Stimulated activated CD4-positive, alpha-beta T cell treated with anti-CD3 and anti-CD28 coated beads, Interleukin-1b, Interleukin-23, amount 100 ng/mL, for 24 hours (primary cell): ENCODE results near the gene NSD2.
"Not testable (repeated sequence)": the region's sequence is repeated elsewhere in the genome, so short reads cannot be mapped to it uniquely, and the experiment has no call there.

Source experiments
- DNase-seq, 4 experiments: peaks; one replicate each; pipeline ENCODE4 v3.0.0-alpha.2; 2020; ENCODE audit warnings: low read depth in 4 of 4, low spot score in 1 of 4

NSD2 gene

GRCh38 chr4:1983053-1983845, 112.1 kb downstream of the NSD2 start:
- no peak for DNase-seq

DNA sequence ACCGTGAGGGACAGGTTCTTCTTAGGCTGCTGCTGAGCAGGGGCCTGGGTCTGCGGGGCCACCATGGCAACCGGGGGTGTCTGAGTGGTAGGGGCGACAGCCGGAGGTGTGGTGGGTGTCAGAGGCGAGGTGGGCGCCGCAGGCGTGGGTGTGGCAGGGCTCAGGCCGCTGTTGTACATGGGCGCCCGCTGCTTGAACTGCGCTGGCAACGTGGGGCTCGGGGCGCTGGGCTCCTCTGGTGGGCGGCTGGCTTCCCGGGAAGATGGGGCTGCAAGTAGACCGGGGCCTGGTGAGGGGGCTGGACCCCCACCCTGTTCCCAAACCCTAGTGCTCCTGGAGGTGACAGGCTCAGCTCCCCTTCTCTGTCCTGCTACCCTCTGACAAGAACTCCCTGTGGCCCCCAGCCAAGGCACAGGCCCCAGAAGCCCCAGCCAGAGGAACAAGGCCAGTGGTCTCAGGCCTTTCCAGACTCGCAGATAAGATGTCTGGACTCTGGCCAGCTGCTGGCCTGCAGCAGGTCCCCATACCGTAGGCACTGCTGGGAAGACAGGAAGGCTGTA, 112.7 kb downstream of the NSD2 start:
- no peak for DNase-seq

DNA sequence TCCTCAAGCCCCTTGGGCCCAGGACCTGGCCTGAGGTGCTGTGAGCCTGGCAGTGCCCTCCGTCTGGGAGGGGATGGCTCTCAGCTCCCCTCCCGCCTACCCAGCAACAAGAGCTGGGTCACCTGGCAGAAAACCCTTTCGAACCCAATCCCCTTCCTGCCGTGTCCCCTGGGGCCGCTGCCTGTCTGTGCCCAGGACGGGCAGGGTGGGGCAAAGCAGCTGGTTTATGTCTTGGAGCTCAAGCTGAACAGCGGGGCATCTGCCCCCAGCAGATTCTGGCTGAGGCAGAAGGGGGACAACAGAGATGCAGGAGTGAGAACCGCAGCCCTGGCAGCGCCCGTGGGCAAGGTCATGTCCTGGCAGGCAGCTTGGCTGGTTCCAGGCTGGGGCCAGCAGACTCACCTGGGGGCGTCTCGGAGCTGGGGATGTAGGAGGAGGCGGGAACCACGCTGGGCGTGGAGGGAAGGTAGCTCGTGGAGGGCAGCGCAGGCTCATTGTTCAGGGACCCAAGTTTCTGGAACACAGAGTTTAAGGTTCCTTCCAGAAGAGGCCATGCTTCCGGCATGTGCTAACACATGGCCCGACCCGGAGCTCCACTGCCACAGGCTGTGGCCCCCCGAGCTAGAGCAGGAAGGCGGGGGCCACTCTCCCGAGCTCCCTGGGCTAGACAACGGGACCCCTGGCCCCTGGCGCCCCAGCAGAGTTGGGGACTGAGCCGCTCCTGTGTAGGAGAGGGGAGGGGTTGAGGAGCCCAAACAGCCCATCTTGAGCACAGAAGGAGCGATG, 113.4 kb downstream of the NSD2 start:
- no peak for DNase-seq

DNA sequence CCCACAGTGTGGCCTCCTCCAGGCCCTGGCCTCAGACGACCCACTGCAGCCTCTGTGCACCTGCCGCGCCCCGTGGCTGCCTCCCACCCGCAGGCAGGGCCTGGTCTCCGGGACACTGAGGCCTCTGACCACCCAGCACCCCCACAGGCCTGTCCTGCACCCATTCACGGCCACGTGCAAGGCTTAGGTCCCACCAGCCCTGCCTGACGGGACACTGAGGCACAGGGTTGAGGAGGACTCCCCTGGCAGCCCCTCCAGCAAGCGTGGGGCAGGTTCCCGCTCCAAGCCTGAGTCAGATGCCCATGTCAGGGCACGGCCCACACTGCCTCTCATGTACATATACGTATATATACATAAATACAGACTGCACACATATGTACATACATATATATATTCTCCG, 114.1 kb downstream of the NSD2 start:
- DNase-seq: no peak

DNA sequence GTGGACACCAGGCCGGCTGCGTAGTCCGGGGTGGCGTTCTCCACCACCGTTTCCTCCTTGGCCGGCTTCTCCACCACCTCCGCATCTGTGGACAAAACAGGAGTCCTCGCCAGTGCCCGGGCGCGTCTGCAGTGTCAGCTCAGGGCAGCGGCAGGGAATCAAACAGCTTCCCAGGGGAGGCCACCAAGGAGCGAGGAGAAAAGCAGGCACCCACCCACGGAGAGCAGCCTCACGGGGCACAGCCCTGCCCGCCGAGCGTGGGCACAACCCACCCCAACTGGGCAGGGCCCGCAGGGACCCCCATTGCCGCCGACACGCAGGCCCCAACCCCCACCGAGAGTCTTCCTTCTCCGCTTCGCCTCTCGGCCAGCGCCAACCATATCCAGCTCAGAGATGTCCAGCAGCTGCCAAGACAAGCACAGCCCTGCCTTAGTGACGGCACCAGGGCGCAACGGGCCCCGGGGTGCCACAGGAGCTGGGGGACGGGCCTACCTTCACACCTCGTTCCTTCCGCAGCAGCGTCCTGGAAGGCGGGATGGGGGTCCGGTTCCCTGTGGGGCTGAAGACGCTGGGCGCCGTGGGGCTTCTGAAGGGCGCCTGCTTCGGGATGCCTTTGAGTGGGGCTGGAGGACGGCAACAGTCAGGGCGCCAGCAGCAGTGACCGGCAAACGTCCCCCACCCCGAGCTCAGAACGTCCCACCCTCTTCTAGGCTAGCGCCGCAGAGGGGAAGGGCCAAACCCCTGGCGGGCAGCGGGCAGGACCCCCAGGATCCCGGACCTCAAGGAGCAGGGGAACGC, 114.8 kb downstream of the NSD2 start:
- DNase-seq: no peak

GRCh38 chr4:1986578-1987210, 115.5 kb downstream of the NSD2 start:
- no peak for DNase-seq

DNA sequence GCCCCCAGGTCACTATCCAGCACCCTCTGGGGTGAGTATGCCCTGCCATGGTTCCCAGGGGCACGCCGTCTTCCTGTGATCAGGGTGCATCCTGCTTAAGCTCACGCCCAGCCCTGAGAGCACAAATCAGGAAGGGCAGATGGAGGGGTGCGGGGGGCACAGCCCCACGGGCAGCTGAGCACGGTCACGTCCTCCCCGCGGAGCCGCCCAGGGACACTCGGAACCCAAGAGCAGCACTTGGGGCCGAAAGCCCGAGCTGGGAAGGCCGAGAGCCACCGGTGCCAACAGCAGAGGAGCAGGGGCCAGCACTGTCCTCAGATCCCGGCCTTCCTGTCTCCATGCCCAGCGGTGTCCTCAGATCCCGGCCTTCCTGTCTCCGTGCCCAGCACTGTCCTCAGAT, 116.1 kb downstream of the NSD2 start:
- no peak for DNase-seq

DNA sequence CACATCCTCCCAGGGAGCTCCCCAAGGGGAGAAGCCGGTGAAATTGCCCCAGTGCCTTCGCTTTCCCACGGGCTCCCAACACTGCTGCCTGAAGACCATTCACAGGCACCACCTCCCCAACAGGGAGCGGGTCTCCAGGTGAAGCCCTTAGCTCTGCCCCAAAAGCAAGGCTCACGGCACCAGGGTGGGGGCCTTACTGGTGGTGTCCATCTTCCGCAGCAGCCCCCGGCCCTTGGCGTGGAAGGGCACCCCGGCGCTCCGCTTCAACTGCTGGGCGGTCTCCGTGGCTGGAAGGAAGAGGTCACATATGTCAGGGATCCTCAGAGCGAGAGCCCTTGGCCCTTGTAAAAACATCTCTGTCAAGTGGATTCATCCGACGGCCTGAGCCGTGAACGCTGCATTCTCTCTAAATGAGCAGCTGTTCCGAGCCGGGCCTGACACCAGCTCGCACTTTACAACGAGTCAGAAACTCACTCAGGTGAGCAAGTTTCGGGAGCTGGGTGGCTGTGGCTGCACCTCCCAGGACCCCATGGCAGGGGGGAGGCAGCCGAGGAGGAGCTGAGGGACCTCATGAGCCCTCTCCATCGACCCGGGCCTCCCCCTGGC, 116.6 kb downstream of the NSD2 start:
- DNase-seq: no peak

DNA sequence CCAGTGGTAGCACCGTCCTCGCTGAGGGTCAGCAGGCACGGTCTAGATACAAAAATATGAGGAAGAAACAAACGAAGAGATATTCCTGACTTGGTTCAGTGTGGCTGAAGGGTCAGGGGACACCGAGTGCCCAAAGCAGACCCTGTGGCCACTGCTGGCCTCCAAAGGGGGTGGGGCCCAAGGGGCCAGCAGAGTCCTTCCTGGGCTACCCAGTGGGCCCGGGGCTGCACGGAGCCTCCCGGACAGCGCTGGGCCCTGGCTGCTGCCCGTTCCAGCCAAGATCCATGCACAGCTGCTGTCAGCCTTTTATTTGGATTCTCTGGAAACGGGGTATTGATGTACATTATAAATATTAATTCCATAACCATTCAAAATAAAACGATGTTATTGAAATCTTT, 117.1 kb downstream of the NSD2 start:
- DNase-seq: no peak

DNA sequence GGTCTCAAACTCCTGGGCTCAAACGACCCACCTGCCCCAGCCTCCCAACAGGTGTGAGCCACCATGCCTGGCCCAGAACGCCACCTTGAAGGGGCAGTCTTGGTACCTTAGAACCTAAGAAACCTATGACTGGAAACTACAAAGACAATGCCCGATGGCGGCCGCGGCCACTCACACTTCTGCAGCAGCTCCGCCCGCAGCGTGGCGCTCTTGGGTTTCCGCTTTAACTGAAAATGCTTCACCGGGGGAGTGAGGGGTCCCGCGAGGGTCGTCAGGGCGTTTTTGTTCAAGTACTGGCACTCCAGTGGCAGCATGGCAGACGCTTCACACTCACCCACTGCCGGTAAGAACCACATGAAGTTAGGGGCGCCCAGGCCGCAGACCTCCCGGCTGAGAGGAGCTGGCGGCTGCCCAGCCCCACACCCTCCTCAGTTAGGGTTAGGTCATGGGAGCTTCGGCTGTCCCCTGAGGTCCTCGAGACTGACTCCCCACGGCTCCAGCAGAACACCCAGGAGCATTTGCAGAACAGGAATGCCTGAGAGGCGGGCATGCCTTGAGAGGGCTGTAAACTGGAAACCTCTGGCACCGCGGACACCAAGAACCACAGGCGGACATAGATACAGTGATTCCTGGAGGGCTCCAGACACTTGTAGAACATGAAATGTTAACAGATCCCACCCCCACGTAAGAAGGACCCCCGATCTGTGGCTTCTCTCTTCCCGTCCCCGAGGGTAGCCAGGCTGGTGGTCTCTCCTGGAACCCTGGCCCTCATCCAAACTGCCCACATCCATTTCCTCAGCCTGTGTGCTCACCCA, 118.5 kb downstream of the NSD2 start:
- DNase-seq: no peak

DNA sequence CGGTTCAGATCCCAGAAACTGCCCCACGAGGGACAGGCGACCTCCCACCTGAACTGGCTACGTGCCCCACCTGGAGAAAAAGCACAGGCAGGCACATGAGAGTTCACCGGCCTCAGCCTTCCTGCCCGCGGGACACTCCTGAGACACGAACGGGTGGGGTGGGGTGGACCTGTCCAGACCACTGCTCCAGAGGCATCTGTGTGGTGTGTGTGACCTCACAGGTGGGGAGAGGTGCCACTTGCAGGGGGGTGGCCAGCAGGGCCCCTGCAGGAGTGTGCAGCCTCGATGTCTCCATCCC, 119.1 kb downstream of the NSD2 start:
- no peak for DNase-seq

GRCh38 chr4:1990676-1991075, 119.5 kb downstream of the NSD2 start:
- DNase-seq: no peak

DNA sequence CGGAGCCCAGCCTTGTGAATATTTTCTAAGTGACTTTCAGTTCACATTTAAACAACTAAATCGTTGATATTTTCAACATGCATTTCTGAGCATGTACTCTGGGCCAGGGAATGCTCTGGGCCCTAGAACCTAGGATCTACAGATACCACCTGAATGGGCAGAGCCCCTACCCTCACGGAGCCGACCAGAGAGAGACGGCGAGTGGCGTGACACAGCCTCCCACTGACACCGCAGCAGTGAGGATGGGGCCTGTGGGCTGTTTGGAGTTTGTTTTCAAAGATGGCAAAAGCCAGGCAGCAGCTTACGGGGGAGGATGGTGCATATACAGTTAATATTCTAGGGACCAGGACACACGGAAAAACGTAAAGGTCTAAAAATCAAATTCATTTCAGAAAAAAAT, 119.9 kb downstream of the NSD2 start:
- DNase-seq: no peak

DNA sequence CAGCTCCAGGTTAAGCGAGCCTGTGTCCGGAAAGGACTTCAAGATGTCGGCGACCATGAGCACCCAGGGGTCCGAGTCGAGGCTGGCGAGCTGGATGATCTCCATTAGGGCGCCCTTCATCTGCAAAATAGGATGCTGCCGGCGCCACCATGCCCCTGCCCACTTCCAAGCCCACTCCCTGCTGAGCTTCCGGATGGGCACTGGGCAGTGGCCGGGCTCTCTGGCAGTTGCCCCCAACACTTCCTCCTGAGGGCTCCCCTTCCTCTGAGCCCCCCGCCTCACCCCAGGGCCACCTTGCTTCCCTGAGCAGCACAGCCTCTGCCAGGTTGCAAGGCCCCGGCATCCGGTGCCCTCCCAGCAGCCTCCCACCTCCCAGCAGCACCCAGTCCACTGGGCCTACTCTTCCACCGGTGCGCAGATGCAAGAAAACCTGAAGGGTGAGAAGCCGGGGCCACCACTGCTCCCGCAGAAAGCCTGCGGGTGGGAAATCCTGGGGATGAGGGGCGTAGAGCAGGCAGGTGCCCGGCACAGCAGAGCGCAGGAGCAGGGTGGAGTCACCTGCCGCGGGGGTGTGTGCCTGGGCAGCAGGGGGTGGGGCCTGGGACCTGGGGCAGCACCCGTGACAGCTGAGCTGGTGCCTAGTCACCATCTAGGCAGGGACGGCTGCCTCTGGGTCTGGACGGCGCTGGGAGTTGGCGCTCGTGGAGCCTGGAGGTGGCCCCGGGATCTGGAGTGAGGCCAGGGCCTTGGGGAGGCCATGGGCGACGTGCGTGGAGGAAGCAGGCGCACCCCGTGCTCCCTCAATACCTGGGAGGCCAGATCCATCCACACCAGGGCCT, 120.6 kb downstream of the NSD2 start:
- no peak for DNase-seq

- DNase-seq: no peak
These were observed 121.4 kb downstream of the NSD2 start for GRCh38 chr4:1992468-1993168.

GRCh38 chr4:1993169-1993516, 122.0 kb downstream of the NSD2 start:
- DNase-seq: no peak

GRCh38 chr4:1993718-1994516, 122.7 kb downstream of the NSD2 start:
- not testable (repeated sequence) for DNase-seq

DNA sequence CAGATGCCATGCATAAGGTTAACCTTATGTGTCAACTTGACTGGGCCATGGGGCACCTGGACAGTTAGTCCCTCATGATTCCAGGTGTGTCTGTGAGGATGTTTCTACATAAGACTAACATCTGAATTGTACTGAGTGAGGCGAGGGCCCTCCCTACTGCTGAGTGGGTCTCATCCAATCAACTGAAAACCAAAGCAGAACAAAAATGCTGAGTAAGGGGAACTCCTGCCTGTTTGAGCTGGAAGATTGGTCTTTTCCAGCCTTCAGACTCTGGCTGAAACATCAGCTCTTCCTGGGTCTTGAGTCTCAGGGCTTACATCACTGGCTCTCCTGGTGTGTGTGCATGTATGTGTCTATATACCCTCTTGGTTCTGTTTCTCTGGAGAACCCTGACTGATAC, 123.7 kb downstream of the NSD2 start:
- no peak for DNase-seq
